ENCODE measurements around the gene KIAA0319L.

KIAA0319L gene

DNA sequence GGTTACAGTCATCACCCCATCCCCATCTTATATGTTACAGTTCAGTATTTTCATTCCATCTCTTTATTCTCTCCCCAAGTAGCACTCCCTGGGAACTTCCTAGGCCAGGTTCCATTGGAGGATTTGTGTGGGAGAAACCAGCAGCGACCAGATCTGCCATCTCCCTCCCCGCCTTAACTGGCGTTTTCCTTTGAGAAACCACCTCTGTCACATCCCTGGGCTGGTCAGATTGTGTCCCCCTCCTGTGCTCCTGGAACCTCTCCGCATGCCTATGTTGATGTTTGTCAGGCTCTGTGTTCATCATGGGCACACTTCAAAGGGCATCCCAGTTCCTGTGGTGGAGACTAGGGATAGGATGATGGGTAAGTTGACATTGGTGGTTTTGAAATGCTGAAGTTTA is 126.4 kb downstream of the KIAA0319L start:
- Histone ChIP-seq H3K36me3 (replicated peaks) (peaks cover 20% of the 10 kb centered on the region), H3K27me3 (replicated peaks) (no peaks in the 10 kb centered on the region), H3K27ac (no peak overlapping the region), H3K4me3 (ENCODE audit: low read depth, low read length) (no peak overlapping the region)
- in situ Hi-C loops (cut with HindIII; ENCODE audit: low pct_ligation_motif_present, low sequenced_read_pairs), result no loop called here
- DNase-seq, result no peak
- TF ChIP-seq, protein P1, sequence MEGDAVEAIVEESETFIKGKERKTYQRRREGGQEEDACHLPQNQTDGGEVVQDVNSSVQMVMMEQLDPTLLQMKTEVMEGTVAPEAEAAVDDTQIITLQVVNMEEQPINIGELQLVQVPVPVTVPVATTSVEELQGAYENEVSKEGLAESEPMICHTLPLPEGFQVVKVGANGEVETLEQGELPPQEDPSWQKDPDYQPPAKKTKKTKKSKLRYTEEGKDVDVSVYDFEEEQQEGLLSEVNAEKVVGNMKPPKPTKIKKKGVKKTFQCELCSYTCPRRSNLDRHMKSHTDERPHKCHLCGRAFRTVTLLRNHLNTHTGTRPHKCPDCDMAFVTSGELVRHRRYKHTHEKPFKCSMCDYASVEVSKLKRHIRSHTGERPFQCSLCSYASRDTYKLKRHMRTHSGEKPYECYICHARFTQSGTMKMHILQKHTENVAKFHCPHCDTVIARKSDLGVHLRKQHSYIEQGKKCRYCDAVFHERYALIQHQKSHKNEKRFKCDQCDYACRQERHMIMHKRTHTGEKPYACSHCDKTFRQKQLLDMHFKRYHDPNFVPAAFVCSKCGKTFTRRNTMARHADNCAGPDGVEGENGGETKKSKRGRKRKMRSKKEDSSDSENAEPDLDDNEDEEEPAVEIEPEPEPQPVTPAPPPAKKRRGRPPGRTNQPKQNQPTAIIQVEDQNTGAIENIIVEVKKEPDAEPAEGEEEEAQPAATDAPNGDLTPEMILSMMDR (IDR thresholded peaks at IDR 0.05; ENCODE audit: low read depth, low read length, missing control alignments), result no peak

DNA sequence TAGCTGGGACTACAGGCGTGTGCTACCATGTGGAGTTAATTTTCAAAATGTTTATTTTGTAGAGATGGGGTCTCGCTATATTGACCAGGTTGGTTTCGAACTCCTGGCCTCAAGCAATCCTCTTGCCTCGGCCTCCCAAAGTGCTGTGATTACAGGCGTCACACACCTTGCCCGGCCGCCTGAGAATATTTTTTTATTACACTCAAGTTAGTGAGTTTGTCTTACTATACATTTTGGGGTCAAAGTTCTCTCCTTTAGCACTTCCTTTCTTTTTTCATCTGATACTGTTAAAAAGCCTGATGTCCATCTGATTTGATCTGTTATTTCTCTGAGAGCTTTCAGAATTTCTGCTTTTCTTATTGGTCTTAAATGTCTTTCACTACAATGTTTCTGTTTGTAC is 128.8 kb downstream of the KIAA0319L start:
- Histone ChIP-seq H3K4me3 (ENCODE audit: low read depth, low read length) (no peak overlapping the region), H3K36me3 (replicated peaks) (peaks cover 8% of the 10 kb centered on the region), H3K27me3 (replicated peaks) (no peaks in the 10 kb centered on the region), H3K27ac (no peak overlapping the region)
- in situ Hi-C loops (cut with HindIII; ENCODE audit: low pct_ligation_motif_present, low sequenced_read_pairs), result no loop called here
- no peak for DNase-seq
- TF ChIP-seq, protein P1 (IDR thresholded peaks at IDR 0.05; ENCODE audit: low read depth, low read length, missing control alignments), result no peak

DNA sequence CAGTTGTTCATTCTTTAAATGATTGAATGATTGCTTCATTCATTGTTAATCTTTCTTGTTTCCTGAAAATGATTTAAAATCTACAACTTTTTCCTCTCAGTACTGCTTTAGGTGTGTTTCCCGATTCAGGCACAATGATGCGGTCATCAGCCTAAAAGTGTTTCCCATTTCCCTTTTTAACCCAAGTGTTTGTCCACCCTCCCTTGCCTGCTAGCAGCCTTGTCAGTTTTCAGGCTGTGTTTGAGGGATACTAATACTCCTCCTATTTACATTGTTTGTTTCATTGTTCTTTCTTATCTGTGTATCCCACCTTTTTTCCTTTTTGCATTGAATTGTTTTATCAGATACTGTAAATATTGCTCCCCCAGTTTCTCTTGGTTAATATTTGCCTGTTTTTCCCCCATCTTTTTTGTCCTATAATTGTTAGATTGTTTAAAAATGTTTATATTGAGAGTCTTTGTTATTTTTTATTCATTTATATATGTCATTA is 131.1 kb downstream of the KIAA0319L start:
- no peaks in the 10 kb centered on the region for H3K27me3 ChIP-seq (replicated peaks)
- peaks cover 7% of the 10 kb centered on the region for H3K36me3 ChIP-seq (replicated peaks)
- in situ Hi-C loops (cut with HindIII; ENCODE audit: low pct_ligation_motif_present, low sequenced_read_pairs), result no loop called here
- no peak for DNase-seq
- no peak overlapping the region for H3K4me3 ChIP-seq (ENCODE audit: low read depth, low read length)
- TF ChIP-seq, protein P1 (IDR thresholded peaks at IDR 0.05; ENCODE audit: low read depth, low read length, missing control alignments), result no peak
- H3K27ac ChIP-seq, result no peak overlapping the region

DNA sequence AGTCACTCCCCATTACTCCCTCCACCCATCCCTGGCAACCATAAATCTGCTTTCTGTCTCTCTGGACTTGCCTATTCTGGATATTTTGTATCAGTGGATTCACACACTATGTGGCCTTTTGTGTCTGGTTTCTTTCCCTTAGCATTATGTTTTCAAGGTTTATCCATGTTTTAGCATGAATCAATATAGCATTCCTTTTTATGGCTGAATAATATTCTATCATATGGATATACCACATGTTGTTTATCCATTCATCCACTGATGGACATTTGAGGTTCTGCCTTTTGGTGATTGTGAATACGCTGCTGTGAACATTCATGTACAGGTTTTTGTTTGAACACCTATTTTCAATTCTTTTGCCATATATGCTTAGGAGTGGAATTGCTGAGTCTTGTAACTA is 148.3 kb downstream of the KIAA0319L start:
- H3K27ac ChIP-seq, result no peak overlapping the region
- peaks cover 29% of the 10 kb centered on the region for H3K36me3 ChIP-seq (replicated peaks)
- DNase-seq, result no peak
- TF ChIP-seq, protein P1 (IDR thresholded peaks at IDR 0.05; ENCODE audit: low read depth, low read length, missing control alignments), result no peak
- H3K27me3 ChIP-seq (replicated peaks), result no peaks in the 10 kb centered on the region
- in situ Hi-C loops (cut with HindIII; ENCODE audit: low pct_ligation_motif_present, low sequenced_read_pairs), result no loop called here
- H3K4me3 ChIP-seq (ENCODE audit: low read depth, low read length), result no peak overlapping the region

DNA sequence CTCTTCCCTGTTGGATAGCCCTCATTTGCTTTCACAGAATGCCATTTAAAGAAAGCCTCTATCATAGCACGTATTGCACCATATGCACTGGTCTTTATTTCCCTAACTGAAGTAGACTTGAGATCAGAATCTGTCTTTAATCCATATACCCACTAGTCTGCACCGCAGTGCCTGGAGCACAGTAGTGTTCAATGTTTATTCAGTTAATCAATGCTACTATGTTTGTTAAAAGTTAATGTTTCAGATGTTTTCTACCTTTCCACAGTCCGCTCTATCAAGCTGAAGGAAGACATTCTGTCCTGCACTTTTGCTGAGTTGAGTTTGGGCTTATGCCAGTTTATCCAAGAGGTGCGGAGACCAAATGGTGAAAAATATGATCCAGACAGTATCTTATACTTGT is 149.5 kb downstream of the KIAA0319L start:
- in situ Hi-C loops (cut with HindIII; ENCODE audit: low pct_ligation_motif_present, low sequenced_read_pairs), result no loop called here
- H3K36me3 ChIP-seq (replicated peaks), result peaks cover 29% of the 10 kb centered on the region
- H3K27ac ChIP-seq, result no peak overlapping the region
- no peak overlapping the region for H3K4me3 ChIP-seq (ENCODE audit: low read depth, low read length)
- DNase-seq, result no peak
- TF ChIP-seq, protein P1 (IDR thresholded peaks at IDR 0.05; ENCODE audit: low read depth, low read length, missing control alignments), result no peak
- no peaks in the 10 kb centered on the region for H3K27me3 ChIP-seq (replicated peaks)

DNA sequence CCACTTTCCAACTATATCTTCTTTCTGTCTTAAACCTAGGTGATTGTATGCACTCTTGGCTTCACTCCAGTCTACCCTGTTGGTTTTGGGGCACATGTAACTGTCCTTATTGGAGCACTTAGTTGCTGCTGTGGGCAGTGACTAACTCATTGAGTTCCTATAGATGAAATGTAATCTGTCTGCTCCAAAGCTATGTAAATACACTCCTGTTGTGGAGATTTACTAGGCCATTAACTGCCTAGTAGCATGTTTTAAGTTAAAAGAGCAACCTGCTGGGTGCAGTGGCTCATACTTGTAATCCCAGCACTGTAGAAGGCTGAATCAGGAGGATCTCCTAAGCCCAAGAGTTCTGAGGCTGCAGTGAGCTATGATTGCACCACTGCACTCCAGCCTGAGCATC is 151.1 kb downstream of the KIAA0319L start:
- Histone ChIP-seq H3K4me3 (ENCODE audit: low read depth, low read length) (no peak overlapping the region), H3K36me3 (replicated peaks) (peaks cover 32% of the 10 kb centered on the region), H3K27ac (no peak overlapping the region), H3K27me3 (replicated peaks) (no peaks in the 10 kb centered on the region)
- no peak for DNase-seq
- in situ Hi-C loops (cut with HindIII; ENCODE audit: low pct_ligation_motif_present, low sequenced_read_pairs), result no loop called here
- TF ChIP-seq, protein P1 (IDR thresholded peaks at IDR 0.05; ENCODE audit: low read depth, low read length, missing control alignments), result no peak

Data from brain microvascular endothelial cell (primary cell).